AG09319 (cell line): ENCODE measurements around the gene PEX10.

ENCODE experiments used
- DNase-seq: peaks from one replicate; pipeline ENCODE4 v3.0.0-alpha.2; 2010; ENCODE audit warnings: low read depth; ENCODE audit errors: extremely low read depth
- TF ChIP-seq, protein P1 (sequence below): IDR thresholded peaks from 2 replicates; pipeline ENCODE4 v1.5.1; 2011; ENCODE audit warnings: low read depth, mild to moderate bottlenecking, inconsistent platforms, low read length, moderate library complexity

Gene PEX10

GRCh38 chr1:2416403-2416802 is 4.0 kb upstream of the PEX10 start:
- TF ChIP-seq, protein P1, sequence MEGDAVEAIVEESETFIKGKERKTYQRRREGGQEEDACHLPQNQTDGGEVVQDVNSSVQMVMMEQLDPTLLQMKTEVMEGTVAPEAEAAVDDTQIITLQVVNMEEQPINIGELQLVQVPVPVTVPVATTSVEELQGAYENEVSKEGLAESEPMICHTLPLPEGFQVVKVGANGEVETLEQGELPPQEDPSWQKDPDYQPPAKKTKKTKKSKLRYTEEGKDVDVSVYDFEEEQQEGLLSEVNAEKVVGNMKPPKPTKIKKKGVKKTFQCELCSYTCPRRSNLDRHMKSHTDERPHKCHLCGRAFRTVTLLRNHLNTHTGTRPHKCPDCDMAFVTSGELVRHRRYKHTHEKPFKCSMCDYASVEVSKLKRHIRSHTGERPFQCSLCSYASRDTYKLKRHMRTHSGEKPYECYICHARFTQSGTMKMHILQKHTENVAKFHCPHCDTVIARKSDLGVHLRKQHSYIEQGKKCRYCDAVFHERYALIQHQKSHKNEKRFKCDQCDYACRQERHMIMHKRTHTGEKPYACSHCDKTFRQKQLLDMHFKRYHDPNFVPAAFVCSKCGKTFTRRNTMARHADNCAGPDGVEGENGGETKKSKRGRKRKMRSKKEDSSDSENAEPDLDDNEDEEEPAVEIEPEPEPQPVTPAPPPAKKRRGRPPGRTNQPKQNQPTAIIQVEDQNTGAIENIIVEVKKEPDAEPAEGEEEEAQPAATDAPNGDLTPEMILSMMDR = no peak
- DNase-seq = no peak

DNA sequence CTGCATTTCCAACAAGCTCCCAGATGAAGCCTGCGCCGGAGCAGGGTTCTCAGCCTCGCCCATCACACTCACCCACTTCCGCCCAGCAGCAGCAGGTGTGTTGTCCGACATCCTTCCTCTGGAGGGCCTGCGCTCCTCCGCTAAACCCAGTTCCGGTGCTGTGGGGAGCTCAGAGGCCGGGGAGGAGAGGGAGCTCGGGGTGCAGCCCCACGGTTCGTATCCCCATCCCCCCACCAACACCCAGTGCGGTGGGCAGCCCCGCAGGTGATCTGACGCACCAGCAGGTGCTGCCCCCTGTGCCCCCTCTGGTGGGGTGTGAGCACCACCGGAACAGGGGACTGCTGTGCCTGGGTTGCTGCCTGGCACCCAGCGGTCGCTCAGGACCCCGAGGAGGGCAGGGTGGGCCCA is 3.4 kb upstream of the PEX10 start:
- no peak for DNase-seq

DNA sequence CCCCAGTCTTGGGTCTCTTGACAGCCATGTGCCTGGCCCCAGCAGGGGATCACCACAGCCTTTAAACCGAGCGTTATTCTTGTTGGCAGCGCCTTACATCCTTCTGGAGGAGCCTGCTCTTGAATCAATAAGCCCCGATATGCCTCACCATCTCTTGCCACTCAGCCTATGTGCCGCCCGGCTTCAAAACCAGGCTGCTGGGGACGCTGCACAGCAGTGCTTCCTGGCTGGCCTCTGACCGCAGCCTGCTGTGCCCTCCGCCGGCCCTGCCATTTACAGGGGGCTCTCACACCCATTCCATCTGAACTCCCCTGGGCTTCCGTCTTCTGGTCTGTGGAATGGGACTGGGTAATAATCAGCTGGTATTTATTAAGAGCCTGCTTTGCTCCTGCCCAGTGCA is 3.0 kb upstream of the PEX10 start:
- TF ChIP-seq, protein P1 = no peak
- no peak for DNase-seq

More for the DNA sequence above, 3.4 kb upstream of the PEX10 start:
- TF ChIP-seq, protein P1 = no peak

GRCh38 chr1:2414297-2414958 is 2.1 kb upstream of the PEX10 start:
- TF ChIP-seq, protein P1 = peak; percentile 90
- DNase-seq = peak; percentile 19

DNA sequence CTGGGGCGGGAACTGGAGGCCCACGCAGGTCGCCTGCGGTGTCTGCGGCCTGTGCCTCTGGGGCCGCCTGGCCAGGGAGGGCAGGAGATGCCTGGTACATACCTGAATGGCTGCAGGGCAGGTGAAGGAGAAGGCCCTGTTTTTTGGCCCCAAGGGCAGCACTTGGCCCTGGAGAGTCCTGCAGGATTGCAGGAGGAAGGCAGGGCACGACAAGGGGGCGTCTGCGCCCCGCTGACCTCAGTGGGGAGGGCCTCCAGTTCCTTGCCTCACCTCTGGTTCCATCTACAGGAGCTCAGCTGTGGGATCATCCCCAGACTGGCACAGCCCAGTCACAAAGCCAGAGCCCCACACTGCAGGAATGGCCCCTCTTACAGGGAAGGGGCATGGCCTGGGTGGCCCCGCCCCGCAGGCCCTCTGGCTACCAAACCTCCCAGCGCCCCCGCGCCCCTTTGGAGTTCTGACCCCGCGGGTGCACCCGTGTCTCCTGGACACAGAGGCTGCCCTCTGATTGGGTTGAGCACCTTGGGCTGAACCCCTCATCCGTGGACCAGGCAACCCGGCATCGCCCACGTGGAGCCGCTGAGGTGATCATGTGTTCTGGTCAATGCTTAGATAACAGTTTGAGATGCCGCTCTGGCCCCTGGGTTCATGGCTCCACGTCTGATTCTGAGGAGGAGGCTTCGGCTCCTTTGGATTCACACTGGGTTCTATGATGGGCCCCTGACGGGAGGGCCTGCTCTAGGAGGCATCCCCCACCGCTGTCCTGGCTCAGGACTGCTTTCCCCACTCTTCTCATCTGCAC is 1.3 kb upstream of the PEX10 start:
- TF ChIP-seq, protein P1 = no peak
- DNase-seq = no peak

- TF ChIP-seq, protein P1 = no peak
- DNase-seq = no peak
These were observed 570 bp upstream of the PEX10 start for GRCh38 chr1:2412773-2413494.
